A549 (cell line): ENCODE results near the gene UNC13B. TPM values are rescaled to one million over a fixed set of nuclear protein-coding genes. Genes with fewer than 3 reads are reported as not detected.

Source experiments
- ATAC-seq, 2 experiments: fragments of 200-7000 bp in 1 of 2; fragments of >200 bp in 1 of 2; cut with Nextera tagmentation in 1 of 2; cut with Tn5 transposase in 1 of 2; 3 replicates each; pipeline versions ENCODE4 v1.8.0 to v1.9.1; 2018 to 2020; ENCODE audit warnings: mild to moderate bottlenecking in 1 of 2, moderate library complexity in 1 of 2
- CTCF ChIA-PET: fragments of 300-600 bp; sonication (Branson Sonifier 250); formaldehyde crosslinking; extraction: SDS; loops from one replicate; lab custom pipeline; 2021; ENCODE audit warnings: antibody characterized with exemption, inconsistent platforms; lab: Yijun Ruan, JAX
- POLR2A ChIA-PET: fragments of 350-600 bp; formaldehyde crosslinking; extraction: SDS; loops from one replicate; lab custom pipeline; 2021; ENCODE audit warnings: antibody characterized with exemption, inconsistent platforms; lab: Yijun Ruan, JAX
- DNase-seq, 2 experiments: peaks; one replicate each; pipeline versions ENCODE4 v3.0.0 to v3.0.0-alpha.2; 2011 to 2016; ENCODE audit warnings: low read depth in 1 of 2, low spot score in 1 of 2
- FAIRE-seq: peaks from 2 replicates; lab custom pipeline; 2011; peaks lifted over from hg19 to GRCh38; lab: Jason Lieb, UNC
- H3K27ac ChIP-seq, 2 experiments: fragments of >200 bp; sonication (Bioruptor Twin); formaldehyde crosslinking; 3 replicates each; pipeline ENCODE4 v1.5.1; 2016 to 2017
- H3K4me1 ChIP-seq: fragments of >200 bp; sonication (Bioruptor Twin); formaldehyde crosslinking; 3 replicates; pipeline ENCODE4 v1.6.1; 2016
- H3K4me2 ChIP-seq: fragments of >200 bp; sonication (Bioruptor Twin); formaldehyde crosslinking; 3 replicates; pipeline ENCODE4 v1.6.1; 2016
- H3K4me3 ChIP-seq: fragments of >200 bp; sonication (Bioruptor Twin); formaldehyde crosslinking; 3 replicates; pipeline ENCODE4 v1.5.1; 2016
- H3K9me3 ChIP-seq: fragments of >200 bp; sonication (Bioruptor Twin); formaldehyde crosslinking; 3 replicates; pipeline ENCODE4 v1.6.1; 2016
- BHLHE40 ChIP-seq: IDR thresholded peaks from 2 replicates; pipeline ENCODE4 v1.6.1; 2012; ENCODE audit warnings: low read depth, low read length, inconsistent platforms
- CBX2 ChIP-seq: fragments of 200-600 bp; sonication (generic); IDR thresholded peaks from 2 replicates; pipeline ENCODE4 v1.6.1; 2016; ENCODE audit warnings: low read depth, mild to moderate bottlenecking, borderline replicate concordance
- CBX8 ChIP-seq: fragments of 200-600 bp; sonication (generic); IDR thresholded peaks from 2 replicates; pipeline ENCODE4 v1.6.1; 2016
- CEBPB ChIP-seq, 2 experiments: fragments of >200 bp in 1 of 2; sonication (Bioruptor Twin) in 1 of 2; formaldehyde crosslinking in 1 of 2; IDR thresholded peaks; 2 replicates each; pipeline ENCODE4 v1.6.1; 2012 to 2016
- CHD4 ChIP-seq: fragments of 200-600 bp; sonication (generic); IDR thresholded peaks from 2 replicates; pipeline ENCODE4 v1.6.1; 2016; ENCODE audit warnings: antibody characterized with exemption, mild to moderate bottlenecking, borderline replicate concordance
- EP300 ChIP-seq, 2 experiments: fragments of >200 bp; sonication (Bioruptor Twin); formaldehyde crosslinking; IDR thresholded peaks; 2 replicates in 1 of 2; 3 replicates in 1 of 2; pipeline ENCODE4 v1.6.1; 2016 to 2017
- FOSB ChIP-seq: fragments of 250-450 bp; sonication (Bioruptor Pico); IDR thresholded peaks from 2 replicates; pipeline ENCODE4 v1.5.0; 2020; ENCODE audit warnings: mild to moderate bottlenecking, moderate library complexity
- FOXS1 ChIP-seq: fragments of 250-450 bp; sonication (Bioruptor Pico); IDR thresholded peaks from 2 replicates; pipeline ENCODE4 v1.5.0; 2020; ENCODE audit warnings: mild to moderate bottlenecking, moderate library complexity
- HDAC2 ChIP-seq: fragments of 200-600 bp; sonication (generic); IDR thresholded peaks from 2 replicates; pipeline ENCODE4 v1.6.1; 2016
- HES2 ChIP-seq: fragments of >200 bp; sonication (Bioruptor Twin); formaldehyde crosslinking; IDR thresholded peaks from 2 replicates; pipeline ENCODE4 v1.6.1; 2016
- HEYL ChIP-seq: fragments of 250-450 bp; sonication (Bioruptor Pico); IDR thresholded peaks from 2 replicates; pipeline ENCODE4 v1.8.0; 2021; ENCODE audit warnings: mild to moderate bottlenecking, moderate library complexity
- HMGXB4 ChIP-seq: fragments of 250-450 bp; sonication (Bioruptor Pico); IDR thresholded peaks from 2 replicates; pipeline ENCODE4 v1.5.0; 2021; ENCODE audit warnings: mild to moderate bottlenecking, moderate library complexity, borderline replicate concordance
- HOXB13 ChIP-seq: fragments of 250-450 bp; sonication (Bioruptor Pico); IDR thresholded peaks from 2 replicates; pipeline ENCODE4 v1.5.0; 2020; ENCODE audit warnings: low read depth, mild to moderate bottlenecking, moderate library complexity
- JUN ChIP-seq, 2 experiments: fragments of >200 bp; sonication (Bioruptor Twin); formaldehyde crosslinking; IDR thresholded peaks; 2 replicates in 1 of 2; 3 replicates in 1 of 2; pipeline ENCODE4 v1.6.1; 2016 to 2017
- KDM5A ChIP-seq: fragments of 200-600 bp; sonication (generic); IDR thresholded peaks from 2 replicates; pipeline ENCODE4 v1.6.1; 2016; ENCODE audit warnings: antibody characterized with exemption, mild to moderate bottlenecking
- MAFK ChIP-seq: fragments of 450-650 bp; IDR thresholded peaks from 2 replicates; pipeline ENCODE4 v1.6.1; 2014; ENCODE audit not compliant: partially characterized antibody
- MAX ChIP-seq: IDR thresholded peaks from 2 replicates; pipeline ENCODE4 v1.6.1; 2012
- MYC ChIP-seq: IDR thresholded peaks from 2 replicates; pipeline ENCODE4 v1.6.1; 2012; ENCODE audit warnings: mild to moderate bottlenecking, inconsistent platforms, low read length, improper control_type of control experiment, borderline replicate concordance
- POLR2AphosphoS2 ChIP-seq: conservative IDR thresholded peaks from 2 replicates; pipeline ENCODE4 v1.6.1; 2012; ENCODE audit warnings: low read length, improper control_type of control experiment, inconsistent platforms
- RARB ChIP-seq: fragments of 250-450 bp; sonication (Bioruptor Pico); IDR thresholded peaks from 2 replicates; pipeline ENCODE4 v1.8.0; 2021; ENCODE audit warnings: mild to moderate bottlenecking, moderate library complexity
- REST ChIP-seq: fragments of 200-600 bp; sonication (generic); IDR thresholded peaks from 2 replicates; pipeline ENCODE4 v1.6.1; 2016; ENCODE audit warnings: antibody characterized with exemption, mild to moderate bottlenecking, moderate library complexity
- SREBF2 ChIP-seq: fragments of 450-650 bp; IDR thresholded peaks from 2 replicates; pipeline ENCODE4 v1.6.1; 2014; ENCODE audit warnings: mild to moderate bottlenecking, moderate library complexity
- USF2 ChIP-seq: fragments of 450-650 bp; IDR thresholded peaks from 2 replicates; pipeline ENCODE4 v1.6.1; 2014; ENCODE audit warnings: antibody characterized with exemption
- ZNF302 ChIP-seq: fragments of 250-450 bp; sonication (Bioruptor Pico); IDR thresholded peaks from 2 replicates; pipeline ENCODE4 v1.9.0; 2021; ENCODE audit warnings: inconsistent platforms, mild to moderate bottlenecking, moderate library complexity
- ZSCAN20 ChIP-seq: fragments of 250-450 bp; sonication (Bioruptor Pico); IDR thresholded peaks from 2 replicates; pipeline ENCODE4 v1.8.0; 2022; ENCODE audit warnings: mild to moderate bottlenecking, moderate library complexity
- WGBS: methylation state at CpG from one replicate; pipeline ENCODE4 v1.1.6; 2017; ENCODE audit errors: missing lambda C conversion rate; 5-methylcytosine and 5-hydroxymethylcytosine counted together
- polyA plus RNA-seq, 4 experiments: library from polyadenylated mRNA; depleted of rRNA in 3 of 4; stranded (reverse); fragments of >200 nt; fragmentation: RNase III in 1 of 4; extraction: RNeasy Plus Mini Kit Qiagen cat#74134 plus additional on column Dnase treatment in 1 of 4; gene quantifications; 2 replicates in 3 of 4; 3 replicates in 1 of 4; pipeline ENCODE4 v1.2.3, GENCODE V29; 2011 to 2017

The UNC13B gene
- polyA plus RNA-seq, 2 of the 4 experiments (the other 2 are of a cell fraction): 9.9 to 17.8 TPM

GRCh38 chr9:35136866-35137265 lies 24.9 kb upstream of the UNC13B start:
- ATAC-seq: no peak

GRCh38 chr9:35140093-35140492 lies 21.7 kb upstream of the UNC13B start:
- DNase-seq (no peak), ATAC-seq (no peak), FAIRE-seq (no peak)
- 47% methylated on average over 2 of the region's 2 CpGs for WGBS
- no peak overlapping the region for H3K4me3 ChIP-seq
- no peak overlapping the region for H3K27ac ChIP-seq
- H3K4me1 ChIP-seq: no peaks in the 10 kb centered on the region
- POLR2A ChIA-PET: no interaction called here
- CTCF ChIA-PET: no interaction called here
- peak; percentile 97 for TF ChIP-seq MAFK
- TF ChIP-seq HEYL (CRISPR knock-in tag): no peak
- TF ChIP-seq, all 56 proteins: peak for 1
- H3K4me2 ChIP-seq: no peak overlapping the region
- H3K9me3 ChIP-seq: peaks cover 50% of the 10 kb centered on the region

More at GRCh38 chr9:35136866-35137265, 24.9 kb upstream of the UNC13B start:
- POLR2A ChIA-PET: no interaction called here
- WGBS: 73% methylated on average over 8 of the region's 8 CpGs
- H3K27ac ChIP-seq: no peak overlapping the region
- CTCF ChIA-PET: interaction anchor here (1.4 kb wide), 1 partner anchor 334 kb away, joined by 5 read pairs; no protein-coding TSS in a partner anchor
- no peak for DNase-seq
- peaks cover 29% of the 10 kb centered on the region for H3K9me3 ChIP-seq
- no peak overlapping the region for H3K4me3 ChIP-seq
- H3K4me2 ChIP-seq: no peak overlapping the region
- TF ChIP-seq POLR2AphosphoS2: no peak
- no peak for TF ChIP-seq CHD4
- TF ChIP-seq FOSB (CRISPR knock-in tag): no peak
- no peak for TF ChIP-seq CBX8
- TF ChIP-seq HMGXB4 (CRISPR knock-in tag): no peak
- no peak for TF ChIP-seq RARB (CRISPR knock-in tag)
- no peak for TF ChIP-seq ZNF302
- TF ChIP-seq HOXB13 (CRISPR knock-in tag): no peak
- TF ChIP-seq REST: no peak
- TF ChIP-seq ZSCAN20 (CRISPR knock-in tag): no peak
- no peak for TF ChIP-seq HES2
- TF ChIP-seq EP300 (IDR thresholded peaks at IDR 0.05): no peak
- no peak for TF ChIP-seq SREBF2
- TF ChIP-seq KDM5A: no peak
- TF ChIP-seq BHLHE40: no peak
- TF ChIP-seq CBX2: no peak
- TF ChIP-seq MYC: no peak
- TF ChIP-seq, all 56 proteins: peak for 0
- FAIRE-seq: no peak
- no peaks in the 10 kb centered on the region for H3K4me1 ChIP-seq

- Histone ChIP-seq H3K4me3 (no peak overlapping the region), H3K27ac (no peak overlapping the region), H3K9me3 (peaks cover 61% of the 10 kb centered on the region)
- 14% methylated on average over 5 of the region's 5 CpGs for WGBS
- ATAC-seq: no peak
- FAIRE-seq: no peak
- TF ChIP-seq CEBPB (IDR thresholded peaks at IDR 0.05): no peak
- TF ChIP-seq POLR2AphosphoS2: no peak
- TF ChIP-seq USF2: no peak
- no peak for TF ChIP-seq HDAC2
- no peak for TF ChIP-seq HMGXB4 (CRISPR knock-in tag)
- TF ChIP-seq FOXS1 (CRISPR knock-in tag): no peak
- TF ChIP-seq JUN (IDR thresholded peaks at IDR 0.05): no peak
- TF ChIP-seq MAX: no peak
- TF ChIP-seq, all 56 proteins: peak for 0
- H3K4me2 ChIP-seq: no peak overlapping the region
- ChIA-PET POLR2A (no interaction called here), CTCF (interaction anchor here (1.0 kb wide), 2 partner anchors 11 to 256 kb away, joined by 3 to 4 read pairs; no protein-coding TSS in a partner anchor)
- no peak for DNase-seq
- no peaks in the 10 kb centered on the region for H3K4me1 ChIP-seq
Measured at GRCh38 chr9:35142037-35142436, 19.8 kb upstream of the UNC13B start.
